HepG2 (cell line): Measurements from ENCODE around the gene HHATL. TPM values are rescaled to one million over a fixed set of nuclear protein-coding genes. Genes with fewer than 3 reads are reported as not detected.

Source experiments
- DMTF1 ChIP-seq: sonication (generic); formaldehyde crosslinking; IDR thresholded peaks from 2 replicates; pipeline ENCODE4 v1.4.0; 2020; ENCODE audit warnings: mild to moderate bottlenecking, missing genetic modification reagents
- E2F2 ChIP-seq: sonication (generic); formaldehyde crosslinking; IDR thresholded peaks from 2 replicates; pipeline ENCODE4 v1.4.0; 2020; ENCODE audit warnings: missing genetic modification reagents, borderline replicate concordance
- NCOA5 ChIP-seq: sonication (generic); formaldehyde crosslinking; IDR thresholded peaks from 2 replicates; pipeline ENCODE4 v1.4.0; 2020; ENCODE audit warnings: missing genetic modification reagents
- ONECUT2 ChIP-seq: sonication (generic); formaldehyde crosslinking; IDR thresholded peaks from 2 replicates; pipeline ENCODE4 v1.4.0; 2020; ENCODE audit warnings: missing genetic modification reagents
- XRCC5 ChIP-seq: fragments of 200-400 bp; formaldehyde crosslinking; optimal IDR thresholded peaks from 2 replicates; pipeline ENCODE3; 2017; ENCODE audit warnings: mild to moderate bottlenecking, low read length
- ZNF18 ChIP-seq: sonication (generic); formaldehyde crosslinking; IDR thresholded peaks from 2 replicates; pipeline ENCODE4 v1.8.0; 2022; ENCODE audit warnings: mild to moderate bottlenecking, missing genetic modification reagents; ENCODE audit not compliant: insufficient replicate concordance
- ZNF331 ChIP-seq: sonication (generic); formaldehyde crosslinking; IDR thresholded peaks from 2 replicates; pipeline ENCODE4 v1.4.0; 2020; ENCODE audit warnings: missing genetic modification reagents
- ZNF841 ChIP-seq: sonication (generic); formaldehyde crosslinking; IDR thresholded peaks from 2 replicates; pipeline ENCODE4 v1.8.1; 2023; ENCODE audit warnings: missing genetic modification reagents, borderline replicate concordance
- ZSCAN29 ChIP-seq: sonication (generic); formaldehyde crosslinking; conservative IDR thresholded peaks from 2 replicates; pipeline ENCODE4 v1.4.0; 2020; ENCODE audit warnings: mild to moderate bottlenecking, missing genetic modification reagents
- polyA plus RNA-seq, 8 experiments: library from polyadenylated mRNA; depleted of rRNA in 3 of 8; stranded (reverse) in 7 of 8; unstranded in 1 of 8; fragments of >200 nt; fragmentation: Illumina TruSeq in 4 of 8; extraction: Trizol in 4 of 8; gene quantifications; 2 replicates each; pipeline versions ENCODE4 v1.2.1 to v1.2.3, GENCODE V29; 2011 to 2016; ENCODE audit warnings: low read depth in 4 of 8, missing spikeins in 1 of 8, mixed read lengths in 1 of 8; ENCODE audit not compliant: insufficient read depth in 1 of 8
- total RNA-seq, 5 experiments: library from RNA; depleted of rRNA; stranded (reverse); fragments of >200 nt; fragmentation: Illumina TruSeq; extraction: Trizol; gene quantifications; 2 replicates each; pipeline ENCODE4 v1.2.3, GENCODE V29; 2016; ENCODE audit warnings: low read depth in 1 of 5

Gene HHATL
- total and polyA plus RNA-seq, 2 of the 13 experiments (the other 11 are each of a cell fraction or from before 2014, with no cell fraction given): 0.26 TPM; not detected in 1

- TF ChIP-seq NCOA5 (CRISPR knock-in tag) (no peak), ZNF18 (CRISPR knock-in tag) (no peak), ONECUT2 (CRISPR knock-in tag) (no peak), ZNF331 (CRISPR knock-in tag) (no peak), E2F2 (CRISPR knock-in tag) (no peak), ZSCAN29 (no peak), XRCC5 (no peak), DMTF1 (no peak), ZNF841 (no peak)
Measured at GRCh38 chr3:42712344-42712648, 9.7 kb upstream of the HHATL start (continued).
